Activated T-cell treated with anti-CD3 and anti-CD28 coated beads, Interleukin-2, amount 50 U/mL, for 72 hours (primary cell): ENCODE data around the gene TRIM56. TPM values are rescaled to one million over a fixed set of nuclear protein-coding genes. Genes with fewer than 3 reads are reported as not detected.
"Not testable (repeated sequence)": the region's sequence is repeated elsewhere in the genome, so short reads cannot be mapped to it uniquely, and the experiment has no call there.

Experiments
- ATAC-seq, 2 donors: fragments of 150-1000 bp; cut with Tn5 transposase; replicated peaks in 1 of 2; 2 replicates each; pipeline ENCODE4 v1.10.0; 2021; ENCODE audit warnings: moderate library complexity in 2 of 2, mild to moderate bottlenecking in 1 of 2
- DNase-seq, 2 donors: peaks; one replicate each; pipeline ENCODE4 v3.0.0; 2021 to 2022; ENCODE audit warnings: mixed read lengths in 1 of 2
- H3K27ac Mint-ChIP-seq: one replicate; pipeline ENCODE4 v1.8.0; 2022; ENCODE audit warnings: mild to moderate bottlenecking, moderate library complexity, mixed read lengths
- H3K27me3 Mint-ChIP-seq: one replicate; pipeline ENCODE4 v1.8.0; 2022; ENCODE audit warnings: low read depth, mixed read lengths
- H3K36me3 Mint-ChIP-seq, 2 donors: one replicate each; pipeline ENCODE4 v1.8.0; 2022; ENCODE audit warnings: mixed read lengths in 2 of 2, mild to moderate bottlenecking in 1 of 2; ENCODE audit not compliant: insufficient read depth in 2 of 2
- H3K4me1 Mint-ChIP-seq: one replicate; pipeline ENCODE4 v1.8.0; 2022; ENCODE audit warnings: low read depth, mixed read lengths
- H3K4me3 Mint-ChIP-seq, 2 donors: one replicate each; pipeline ENCODE4 v1.8.0; 2022; ENCODE audit warnings: mild to moderate bottlenecking in 2 of 2, mixed read lengths in 2 of 2, moderate library complexity in 2 of 2
- H3K9me3 Mint-ChIP-seq, 2 donors: one replicate each; pipeline ENCODE4 v1.8.0; 2022; ENCODE audit warnings: mixed read lengths in 2 of 2
- total RNA-seq, 2 donors: library from RNA; stranded (reverse); gene quantifications; one replicate each; pipeline ENCODE4 v1.2.3, GENCODE V29; 2022

TRIM56 gene
- total RNA-seq, 2 donors from 2014 or later = 44.5 to 50.2 TPM

- Mint-ChIP-seq H3K4me1 (no peaks in the 10 kb centered on the region), H3K9me3 (no peaks in the 10 kb centered on the region), H3K27ac (no peak overlapping the region), H3K4me3 (no peak overlapping the region), H3K36me3 (no peaks in the 10 kb centered on the region), H3K27me3 (peaks cover 11% of the 10 kb centered on the region)
- DNase-seq (no peak), ATAC-seq (no peak)
Observed at GRCh38 chr7:101108961-101109360, 23.7 kb downstream of the TRIM56 start.

- no peaks in the 10 kb centered on the region for H3K36me3 Mint-ChIP-seq
- no peaks in the 10 kb centered on the region for H3K9me3 Mint-ChIP-seq
- H3K27me3 Mint-ChIP-seq = peaks cover 11% of the 10 kb centered on the region
- H3K4me1 Mint-ChIP-seq = no peaks in the 10 kb centered on the region
- no peak overlapping the region for H3K27ac Mint-ChIP-seq
- ATAC-seq (no peak), DNase-seq (no peak)
- no peak overlapping the region for H3K4me3 Mint-ChIP-seq
Observed at GRCh38 chr7:101109368-101109767, 24.1 kb downstream of the TRIM56 start.

- Mint-ChIP-seq H3K27me3 (peaks cover 6% of the 10 kb centered on the region), H3K9me3 (no peaks in the 10 kb centered on the region), H3K27ac (no peak overlapping the region), H3K36me3 (no peaks in the 10 kb centered on the region), H3K4me3 (no peak overlapping the region), H3K4me1 (no peaks in the 10 kb centered on the region)
- DNase-seq = no peak
- ATAC-seq = no peak
Observed at GRCh38 chr7:101111261-101111660, 26.0 kb downstream of the TRIM56 start.

GRCh38 chr7:101112233-101112632, 27.0 kb downstream of the TRIM56 start:
- no peak overlapping the region for H3K4me3 Mint-ChIP-seq
- no peaks in the 10 kb centered on the region for H3K9me3 Mint-ChIP-seq
- H3K36me3 Mint-ChIP-seq = no peaks in the 10 kb centered on the region
- no peak overlapping the region for H3K27ac Mint-ChIP-seq
- H3K4me1 Mint-ChIP-seq = no peaks in the 10 kb centered on the region
- DNase-seq (no peak), ATAC-seq (no peak)
- H3K27me3 Mint-ChIP-seq = peaks cover 6% of the 10 kb centered on the region

GRCh38 chr7:101113140-101113539, 27.9 kb downstream of the TRIM56 start:
- not testable (repeated sequence) for H3K9me3 Mint-ChIP-seq, H3K4me1 Mint-ChIP-seq, DNase-seq, H3K4me3 Mint-ChIP-seq, H3K36me3 Mint-ChIP-seq, ATAC-seq, H3K27me3 Mint-ChIP-seq
- H3K27ac Mint-ChIP-seq = peak overlapping the region; percentile 6

- Mint-ChIP-seq H3K9me3 (no peaks in the 10 kb centered on the region), H3K4me3 (no peak overlapping the region), H3K36me3 (no peaks in the 10 kb centered on the region), H3K27ac (no peak overlapping the region), H3K4me1 (no peaks in the 10 kb centered on the region), H3K27me3 (peaks cover 6% of the 10 kb centered on the region)
- DNase-seq (no peak), ATAC-seq (no peak)
Observed at GRCh38 chr7:101113836-101114235, 28.6 kb downstream of the TRIM56 start.

- peaks cover 4% of the 10 kb centered on the region for H3K27me3 Mint-ChIP-seq
Observed at GRCh38 chr7:101114492-101114891, 29.2 kb downstream of the TRIM56 start.

GRCh38 chr7:101115215-101115614, 29.9 kb downstream of the TRIM56 start:
- no peak for DNase-seq
- no peak overlapping the region for H3K4me3 Mint-ChIP-seq
- H3K36me3 Mint-ChIP-seq = no peaks in the 10 kb centered on the region
- H3K9me3 Mint-ChIP-seq = no peaks in the 10 kb centered on the region
- no peaks in the 10 kb centered on the region for H3K27me3 Mint-ChIP-seq
- H3K27ac Mint-ChIP-seq = no peak overlapping the region
- no peaks in the 10 kb centered on the region for H3K4me1 Mint-ChIP-seq
- ATAC-seq = no peak

More at GRCh38 chr7:101114492-101114891, 29.2 kb downstream of the TRIM56 start:
- Mint-ChIP-seq H3K27ac (no peak overlapping the region), H3K36me3 (no peaks in the 10 kb centered on the region), H3K4me3 (no peak overlapping the region), H3K9me3 (no peaks in the 10 kb centered on the region), H3K4me1 (no peaks in the 10 kb centered on the region)
- ATAC-seq = no peak
- no peak for DNase-seq

- Mint-ChIP-seq H3K27ac (no peak overlapping the region), H3K4me1 (peaks cover 2% of the 10 kb centered on the region), H3K36me3 (no peaks in the 10 kb centered on the region), H3K9me3 (no peaks in the 10 kb centered on the region), H3K27me3 (peaks cover 8% of the 10 kb centered on the region), H3K4me3 (no peak overlapping the region)
- ATAC-seq (no peak), DNase-seq (no peak)
Observed at GRCh38 chr7:101116898-101117297, 31.6 kb downstream of the TRIM56 start.

GRCh38 chr7:101118856-101119255, 33.6 kb downstream of the TRIM56 start:
- Mint-ChIP-seq H3K36me3 (no peaks in the 10 kb centered on the region), H3K9me3 (no peaks in the 10 kb centered on the region), H3K4me3 (no peak overlapping the region), H3K27me3 (peaks cover 28% of the 10 kb centered on the region), H3K4me1 (peaks cover 8% of the 10 kb centered on the region), H3K27ac (no peak overlapping the region)
- ATAC-seq = no peak
- no peak for DNase-seq

- peaks cover 0 to 1% of the 10 kb centered on the region in 2 donors for H3K36me3 Mint-ChIP-seq
- H3K27ac Mint-ChIP-seq = no peak overlapping the region
- H3K27me3 Mint-ChIP-seq = peaks cover 35% of the 10 kb centered on the region
- DNase-seq = no peak
- no peaks in the 10 kb centered on the region for H3K9me3 Mint-ChIP-seq
- peaks cover 14% of the 10 kb centered on the region for H3K4me1 Mint-ChIP-seq
- ATAC-seq = no peak
- H3K4me3 Mint-ChIP-seq = no peak overlapping the region
Observed at GRCh38 chr7:101119876-101120275, 34.6 kb downstream of the TRIM56 start.

- Mint-ChIP-seq H3K9me3 (no peaks in the 10 kb centered on the region), H3K36me3 (peaks cover 0 to 1% of the 10 kb centered on the region in 2 donors), H3K4me3 (no peak overlapping the region), H3K4me1 (peaks cover 19% of the 10 kb centered on the region), H3K27ac (no peak overlapping the region), H3K27me3 (peaks cover 39% of the 10 kb centered on the region)
- DNase-seq (no peak), ATAC-seq (no peak)
Observed at GRCh38 chr7:101120315-101120714, 35.0 kb downstream of the TRIM56 start.

GRCh38 chr7:101121631-101121990, 36.3 kb downstream of the TRIM56 start:
- not testable (repeated sequence) for ATAC-seq, H3K27ac Mint-ChIP-seq, H3K36me3 Mint-ChIP-seq, DNase-seq, H3K9me3 Mint-ChIP-seq
- Mint-ChIP-seq H3K27me3 (peaks cover 50% of the 10 kb centered on the region), H3K4me3 (peak overlapping the region; percentile 71 to 80), H3K4me1 (peaks cover 30% of the 10 kb centered on the region)

- H3K4me1 Mint-ChIP-seq = peaks cover 36% of the 10 kb centered on the region
- H3K27me3 Mint-ChIP-seq = peaks cover 56% of the 10 kb centered on the region
- no peaks in the 10 kb centered on the region for H3K9me3 Mint-ChIP-seq
- no peak overlapping the region for H3K27ac Mint-ChIP-seq
- H3K4me3 Mint-ChIP-seq = peak overlapping the region; percentile 71 to 80
- ATAC-seq (no peak), DNase-seq (no peak)
- H3K36me3 Mint-ChIP-seq = peaks cover 0 to 1% of the 10 kb centered on the region in 2 donors
Observed at GRCh38 chr7:101121991-101122932, 37.0 kb downstream of the TRIM56 start.
